Measurements from ENCODE around the gene NEU2.

DNA sequence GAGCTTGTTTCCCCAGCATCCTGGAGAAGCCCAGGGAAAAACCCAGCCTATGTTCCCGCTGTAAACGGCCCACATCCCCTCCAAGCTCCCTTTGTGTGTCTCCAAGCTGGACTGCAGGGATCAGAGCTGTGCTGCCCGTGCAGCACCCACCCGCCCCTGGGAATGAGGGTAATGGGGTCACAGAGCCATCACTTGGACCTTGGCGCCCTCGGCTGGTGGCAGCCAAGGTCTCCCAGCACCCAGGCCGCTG is 27.0 kb downstream of the NEU2 start:
- TF ChIP-seq, protein P1, sequence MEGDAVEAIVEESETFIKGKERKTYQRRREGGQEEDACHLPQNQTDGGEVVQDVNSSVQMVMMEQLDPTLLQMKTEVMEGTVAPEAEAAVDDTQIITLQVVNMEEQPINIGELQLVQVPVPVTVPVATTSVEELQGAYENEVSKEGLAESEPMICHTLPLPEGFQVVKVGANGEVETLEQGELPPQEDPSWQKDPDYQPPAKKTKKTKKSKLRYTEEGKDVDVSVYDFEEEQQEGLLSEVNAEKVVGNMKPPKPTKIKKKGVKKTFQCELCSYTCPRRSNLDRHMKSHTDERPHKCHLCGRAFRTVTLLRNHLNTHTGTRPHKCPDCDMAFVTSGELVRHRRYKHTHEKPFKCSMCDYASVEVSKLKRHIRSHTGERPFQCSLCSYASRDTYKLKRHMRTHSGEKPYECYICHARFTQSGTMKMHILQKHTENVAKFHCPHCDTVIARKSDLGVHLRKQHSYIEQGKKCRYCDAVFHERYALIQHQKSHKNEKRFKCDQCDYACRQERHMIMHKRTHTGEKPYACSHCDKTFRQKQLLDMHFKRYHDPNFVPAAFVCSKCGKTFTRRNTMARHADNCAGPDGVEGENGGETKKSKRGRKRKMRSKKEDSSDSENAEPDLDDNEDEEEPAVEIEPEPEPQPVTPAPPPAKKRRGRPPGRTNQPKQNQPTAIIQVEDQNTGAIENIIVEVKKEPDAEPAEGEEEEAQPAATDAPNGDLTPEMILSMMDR (conservative IDR thresholded peaks at IDR 0.05) = no peak
- TF ChIP-seq EZH2 (IDR thresholded peaks at IDR 0.05; ENCODE audit: low read depth) = no peak
